K562 (cell line): ENCODE measurements around the gene BLVRA. TPM values are rescaled to one million over a fixed set of nuclear protein-coding genes. Genes with fewer than 3 reads are reported as not detected.

Experiments
- ATAC-seq: fragments of 200-7000 bp; cut with Tn5 transposase; 3 replicates; pipeline ENCODE4 v1.9.1; 2020; ENCODE audit warnings: moderate library complexity
- BruUV-seq: library from RNA; stranded (reverse); fragments of 400-500 nt; replicated peaks from 2 replicates; lab custom pipeline; 2021; lab: Mats Ljungman, UMichigan
- CTCF ChIA-PET: fragments of 300-600 bp; formaldehyde crosslinking; extraction: SDS; loops from one replicate; lab custom pipeline; 2021; ENCODE audit warnings: low intra/inter-chr PET ratio; lab: Yijun Ruan, JAX
- POLR2A ChIA-PET: fragments of 300-600, 350-650 bp; sonication (Branson Sonifier 250); formaldehyde crosslinking; extraction: SDS; loops from one replicate; lab custom pipeline; 2021; ENCODE audit warnings: antibody characterized with exemption, inconsistent platforms; lab: Yijun Ruan, JAX
- DNase-seq, 4 experiments: peaks; one replicate each; pipeline versions ENCODE4 v3.0.0 to v3.0.0-alpha.2; 2011 to 2018; ENCODE audit warnings: low spot score in 3 of 4, mixed read lengths in 3 of 4; ENCODE audit errors: extremely low read depth in 1 of 4
- FAIRE-seq: peaks from 2 replicates; lab custom pipeline; 2011; peaks lifted over from hg19 to GRCh38; lab: Jason Lieb, UNC
- H2AFZ ChIP-seq: 2 replicates; pipeline ENCODE4 v1.6.0; 2011; ENCODE audit warnings: low read depth, low read length, control low read depth, inconsistent platforms
- H3K27ac ChIP-seq: fragments of 200-600 bp; 3 replicates; pipeline ENCODE4 v1.8.0; 2011; ENCODE audit warnings: low read depth, mild to moderate bottlenecking, control low read depth, inconsistent platforms, low read length, moderate library complexity, mixed read lengths; ENCODE audit errors: extremely low read depth
- H3K27me3 ChIP-seq, 2 experiments: fragments of 300-600 bp in 1 of 2; 2 replicates in 1 of 2; 3 replicates in 1 of 2; pipeline versions ENCODE4 v1.6.0 to v1.8.0; 2011; ENCODE audit warnings: inconsistent platforms in 2 of 2, low read length in 2 of 2, mild to moderate bottlenecking in 1 of 2, mixed read lengths in 1 of 2, moderate library complexity in 1 of 2; ENCODE audit not compliant: control insufficient read depth in 2 of 2, insufficient read depth in 2 of 2
- H3K36me3 ChIP-seq: fragments of 300-600 bp; 3 replicates; pipeline ENCODE4 v1.8.0; 2011; ENCODE audit warnings: mild to moderate bottlenecking, low read length, inconsistent platforms; ENCODE audit not compliant: control insufficient read depth, insufficient read depth
- H3K4me1 ChIP-seq, 2 experiments: fragments of 200-600 bp in 1 of 2; replicated peaks in 1 of 2; 2 replicates in 1 of 2; 3 replicates in 1 of 2; pipeline versions ENCODE4 v1.5.1 to v1.8.0; 2011; ENCODE audit warnings: inconsistent platforms in 2 of 2, low read length in 2 of 2, mild to moderate bottlenecking in 1 of 2, mixed read lengths in 1 of 2, moderate library complexity in 1 of 2; ENCODE audit not compliant: control insufficient read depth in 2 of 2, insufficient read depth in 2 of 2
- H3K4me2 ChIP-seq: 2 replicates; pipeline ENCODE4 v1.6.1; 2011; ENCODE audit warnings: low read length, control low read depth, inconsistent platforms, mixed read lengths; ENCODE audit not compliant: insufficient read depth
- H3K4me3 ChIP-seq: fragments of 200-600 bp; sonication (generic), shearing (Covaris generic); 2 replicates; pipeline ENCODE4 v1.5.1; 2016; ENCODE audit warnings: control low read depth, inconsistent platforms
- H3K79me2 ChIP-seq: fragments of 200-600 bp; 3 replicates; pipeline ENCODE4 v1.8.0; 2011; ENCODE audit warnings: low read length, inconsistent platforms; ENCODE audit not compliant: control insufficient read depth, insufficient read depth
- H3K9ac ChIP-seq, 2 experiments: 2 replicates each; pipeline versions ENCODE4 v1.6.0 to v1.6.1; 2011; ENCODE audit warnings: low read depth in 2 of 2, low read length in 2 of 2, control low read depth in 1 of 2, inconsistent platforms in 1 of 2, mild to moderate bottlenecking in 1 of 2, mixed read lengths in 1 of 2; ENCODE audit not compliant: insufficient read depth in 1 of 2
- H3K9me1 ChIP-seq: one replicate; pipeline ENCODE4 v1.6.0; 2011; ENCODE audit warnings: inconsistent platforms, mild to moderate bottlenecking, low read length, moderate library complexity; ENCODE audit not compliant: control insufficient read depth, insufficient read depth
- H3K9me3 ChIP-seq: replicated peaks from 2 replicates; pipeline ENCODE4 v1.5.1; 2011; ENCODE audit warnings: low read depth, low read length, inconsistent platforms; ENCODE audit not compliant: control insufficient read depth, insufficient read depth
- H4K20me1 ChIP-seq: replicated peaks from 2 replicates; pipeline ENCODE4 v1.6.1; 2011; ENCODE audit warnings: low read length, inconsistent platforms, mixed read lengths; ENCODE audit not compliant: control insufficient read depth, insufficient read depth
- ADNP ChIP-seq: fragments of 200-800 bp; sonication (Bioruptor generic); IDR thresholded peaks from 2 replicates; pipeline ENCODE4 v1.6.1; 2016; ENCODE audit warnings: missing genetic modification characterization, missing compliant biosample characterization
- JUN ChIP-seq, 2 experiments: sonication (generic) in 1 of 2; formaldehyde crosslinking in 1 of 2; IDR thresholded peaks; 2 replicates each; pipeline versions ENCODE4 v1.6.1 to v1.8.0; 2012 to 2022; ENCODE audit warnings: borderline replicate concordance in 2 of 2, mild to moderate bottlenecking in 2 of 2, improper control_type of control experiment in 1 of 2, low read depth in 1 of 2, low read length in 1 of 2, missing genetic modification reagents in 1 of 2
- MEIS2 ChIP-seq: fragments of 450-650 bp; IDR thresholded peaks from 2 replicates; pipeline ENCODE4 v1.6.1; 2014; ENCODE audit warnings: mild to moderate bottlenecking; ENCODE audit not compliant: partially characterized antibody
- NELFE ChIP-seq: IDR thresholded peaks from 2 replicates; pipeline ENCODE4 v1.6.1; 2011; ENCODE audit warnings: mild to moderate bottlenecking; ENCODE audit not compliant: insufficient read depth, insufficient read length
- NFIC ChIP-seq: fragments of 450-650 bp; IDR thresholded peaks from 2 replicates; pipeline ENCODE4 v1.6.1; 2017; ENCODE audit warnings: mild to moderate bottlenecking, inconsistent platforms
- PBX2 ChIP-seq, 2 experiments: IDR thresholded peaks in 1 of 2; conservative IDR thresholded peaks in 1 of 2; 2 replicates each; pipeline ENCODE4 v1.6.1; 2016; ENCODE audit warnings: low read depth in 2 of 2, mild to moderate bottlenecking in 1 of 2, missing compliant biosample characterization in 1 of 2, missing genetic modification characterization in 1 of 2, moderate library complexity in 1 of 2
- PREB ChIP-seq: sonication (generic); formaldehyde crosslinking; IDR thresholded peaks from 2 replicates; pipeline ENCODE4 v1.8.1; 2023; ENCODE audit warnings: mild to moderate bottlenecking, missing genetic modification reagents
- ZNF316 ChIP-seq: fragments of 450-650 bp; IDR thresholded peaks from 2 replicates; pipeline ENCODE4 v1.6.1; 2016
- WGBS: fragments of 100-300 bp; shearing (Covaris generic); methylation state at CpG from one replicate; pipeline ENCODE4 v1.1.6; 2016; ENCODE audit warnings: low coverage, mixed read lengths; ENCODE audit not compliant: insufficient coverage; ENCODE audit errors: missing lambda C conversion rate; 5-methylcytosine and 5-hydroxymethylcytosine counted together
- in situ Hi-C: fragments of 300-500 bp; cut with MboI; formaldehyde crosslinking; loops from 4 replicates; pipeline ENCODE4 v1.15.0; 2018; ENCODE audit warnings: inconsistent platforms, mixed read lengths
- intact Hi-C: fragments of 100-400 bp; cut with micrococcal nuclease; formaldehyde crosslinking; loops from 2 replicates; pipeline ENCODE4 v1.14.2; 2022
- polyA plus RNA-seq, 8 experiments: library from polyadenylated mRNA; depleted of rRNA in 4 of 8; stranded (reverse) in 5 of 8; unstranded in 3 of 8; fragments of >200 nt; fragmentation: Nextera tagmentation in 2 of 8; fragmentation: Illumina TruSeq in 1 of 8; extraction: Ambion mirVana in 2 of 8; extraction: Trizol in 1 of 8; gene quantifications; 2 replicates each; pipeline versions ENCODE4 v1.2.1 to v1.2.3, GENCODE V29; 2011 to 2014; ENCODE audit warnings: inconsistent platforms in 1 of 8, missing spikeins in 1 of 8
- total RNA-seq, 7 experiments: library from RNA; depleted of rRNA in 6 of 7; stranded (reverse); fragments of >200 nt in 6 of 7; fragmentation: Illumina TruSeq in 2 of 7; extraction: Trizol in 2 of 7; gene quantifications; 2 replicates each; pipeline versions ENCODE4 v1.2.1 to v1.2.3, GENCODE V29; 2011 to 2021; ENCODE audit warnings: low replicate concordance in 1 of 7
- TF ChIP-seq, protein P1 (sequence below): fragments of 450-650 bp; formaldehyde crosslinking; IDR thresholded peaks from 2 replicates; pipeline ENCODE4 v1.4.0; 2020; ENCODE audit warnings: mild to moderate bottlenecking
- TF ChIP-seq, protein P2 (sequence below): sonication (generic); formaldehyde crosslinking; IDR thresholded peaks from 2 replicates; pipeline ENCODE4 v1.4.0; 2020; ENCODE audit warnings: mild to moderate bottlenecking, missing genetic modification reagents

BLVRA gene
- total and polyA plus RNA-seq, 9 of the 15 experiments (the other 6 are each of a cell fraction or from before 2014, with no cell fraction given): 48.5 to 147 (median 61.5) TPM

DNA sequence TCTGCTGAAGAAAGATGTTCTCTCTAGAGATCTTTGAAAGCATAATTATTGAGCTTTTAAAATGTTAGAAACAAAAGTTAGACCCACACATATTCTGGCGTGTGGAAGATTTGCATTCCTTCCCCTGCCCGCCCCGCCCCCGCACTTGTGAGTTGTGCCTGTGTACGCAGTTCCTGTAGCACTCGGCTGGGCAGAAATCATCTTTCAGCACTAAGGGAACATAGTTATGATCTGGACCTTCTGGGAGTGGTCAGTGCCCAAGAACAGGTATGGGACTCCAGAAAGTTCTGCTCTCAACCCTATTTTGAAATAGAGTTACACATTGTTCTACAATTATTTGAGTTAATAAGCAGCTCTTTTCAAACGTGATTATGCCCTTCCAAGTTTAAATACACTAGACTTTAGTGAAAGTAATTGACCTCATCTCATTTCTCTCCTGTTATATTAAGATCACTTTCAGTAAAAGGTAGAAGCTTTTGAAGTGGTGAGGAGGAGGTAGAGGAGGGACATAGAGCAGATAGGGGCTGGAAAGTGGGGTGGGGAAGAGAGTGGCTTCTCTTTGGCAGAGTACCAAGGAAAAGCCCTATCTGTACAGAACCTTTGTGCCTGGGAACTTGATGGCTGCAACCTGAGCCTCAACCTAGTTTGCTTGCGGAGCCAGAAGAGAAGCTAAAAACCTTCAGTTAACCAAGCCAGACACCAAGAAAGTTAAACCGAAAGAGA is 5.7 kb downstream of the BLVRA start:
- POLR2A ChIA-PET: interaction anchor here (0.6 to 1.2 kb wide), 2 partner anchors 34 to 36 kb away, joined by 3 read pairs; no protein-coding TSS in a partner anchor
- peak overlapping the region; percentile 42; the same call in 2 of the 3 replicates for H3K27ac ChIP-seq
- intact Hi-C loops: loop anchor here (2.0 to 5.0 kb wide), 2 partner anchors 15 to 33 kb away; no protein-coding TSS in a partner anchor
- TF ChIP-seq, protein P1, sequence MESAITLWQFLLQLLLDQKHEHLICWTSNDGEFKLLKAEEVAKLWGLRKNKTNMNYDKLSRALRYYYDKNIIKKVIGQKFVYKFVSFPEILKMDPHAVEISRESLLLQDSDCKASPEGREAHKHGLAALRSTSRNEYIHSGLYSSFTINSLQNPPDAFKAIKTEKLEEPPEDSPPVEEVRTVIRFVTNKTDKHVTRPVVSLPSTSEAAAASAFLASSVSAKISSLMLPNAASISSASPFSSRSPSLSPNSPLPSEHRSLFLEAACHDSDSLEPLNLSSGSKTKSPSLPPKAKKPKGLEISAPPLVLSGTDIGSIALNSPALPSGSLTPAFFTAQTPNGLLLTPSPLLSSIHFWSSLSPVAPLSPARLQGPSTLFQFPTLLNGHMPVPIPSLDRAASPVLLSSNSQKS (CRISPR knock-in tag): no peak
- no peak for TF ChIP-seq PBX2 (CRISPR knock-in tag; IDR thresholded peaks at IDR 0.05; ENCODE audit: low read depth)
- TF ChIP-seq PBX2 (tag; conservative IDR thresholded peaks at IDR 0.05; ENCODE audit: low read depth): no peak
- no peak for TF ChIP-seq PREB (CRISPR knock-in tag)
- TF ChIP-seq JUN (IDR thresholded peaks at IDR 0.05; ENCODE audit: borderline replicate concordance, low read depth, low read length): no peak
- no peak for TF ChIP-seq JUN (CRISPR knock-in tag; IDR thresholded peaks at IDR 0.05; ENCODE audit: borderline replicate concordance)
- no peak for TF ChIP-seq ADNP
- TF ChIP-seq NFIC: peak; percentile 93
- TF ChIP-seq ZNF316: no peak
- TF ChIP-seq NELFE: no peak
- TF ChIP-seq MEIS2: peak; percentile 74
- TF ChIP-seq, protein P2, sequence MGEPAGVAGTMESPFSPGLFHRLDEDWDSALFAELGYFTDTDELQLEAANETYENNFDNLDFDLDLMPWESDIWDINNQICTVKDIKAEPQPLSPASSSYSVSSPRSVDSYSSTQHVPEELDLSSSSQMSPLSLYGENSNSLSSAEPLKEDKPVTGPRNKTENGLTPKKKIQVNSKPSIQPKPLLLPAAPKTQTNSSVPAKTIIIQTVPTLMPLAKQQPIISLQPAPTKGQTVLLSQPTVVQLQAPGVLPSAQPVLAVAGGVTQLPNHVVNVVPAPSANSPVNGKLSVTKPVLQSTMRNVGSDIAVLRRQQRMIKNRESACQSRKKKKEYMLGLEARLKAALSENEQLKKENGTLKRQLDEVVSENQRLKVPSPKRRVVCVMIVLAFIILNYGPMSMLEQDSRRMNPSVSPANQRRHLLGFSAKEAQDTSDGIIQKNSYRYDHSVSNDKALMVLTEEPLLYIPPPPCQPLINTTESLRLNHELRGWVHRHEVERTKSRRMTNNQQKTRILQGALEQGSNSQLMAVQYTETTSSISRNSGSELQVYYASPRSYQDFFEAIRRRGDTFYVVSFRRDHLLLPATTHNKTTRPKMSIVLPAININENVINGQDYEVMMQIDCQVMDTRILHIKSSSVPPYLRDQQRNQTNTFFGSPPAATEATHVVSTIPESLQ: no peak

More for the DNA sequence above, 5.7 kb downstream of the BLVRA start:
- H3K4me3 ChIP-seq: peak overlapping the region; percentile 14; the same call in 1 of the 2 replicates
- peak overlapping the region; percentile 50 for H2AFZ ChIP-seq
- H3K9ac ChIP-seq: peak overlapping the region in 1 of 2 experiments; percentile 32; a peak in 3 of 4 replicates
- FAIRE-seq (peak; percentile 89), ATAC-seq (peak; percentile 77), DNase-seq (peak; percentile 55 to 85 (median 67))
- H3K79me2 ChIP-seq: peaks cover 81% of the 10 kb centered on the region
- WGBS: 3% methylated on average over 9 of the region's 9 CpGs
- in situ Hi-C loops: no loop called here
- CTCF ChIA-PET: interaction anchor here (1.0 kb wide), 1 partner anchor 74 kb away, joined by 3 read pairs; no protein-coding TSS in a partner anchor
- peak overlapping the region; percentile 84 for H3K4me2 ChIP-seq
- H3K36me3 ChIP-seq: no peaks in the 10 kb centered on the region; the same call in 2 of the 3 replicates
- no peaks in the 10 kb centered on the region for H3K9me3 ChIP-seq
- no TSS peak for BruUV-seq
- no peaks in the 10 kb centered on the region for H3K27me3 ChIP-seq
- H4K20me1 ChIP-seq: 0 out of 2 replicates have a peak, but pooled peaks cover 3% of the 10 kb centered on the region
- H3K9me1 ChIP-seq: no peaks in the 10 kb centered on the region
- H3K4me1 ChIP-seq: peaks cover 32 to 61% of the 10 kb centered on the region in 2 experiments
